ENCODE measurements around the gene DSCAM.

Gene DSCAM

GRCh38 chr21:40839521-40839920 is 7.4 kb downstream of the DSCAM start:
- no peak for DNase-seq

- no peak for DNase-seq
Measured at GRCh38 chr21:40837456-40837855, 9.5 kb downstream of the DSCAM start.

DNA sequence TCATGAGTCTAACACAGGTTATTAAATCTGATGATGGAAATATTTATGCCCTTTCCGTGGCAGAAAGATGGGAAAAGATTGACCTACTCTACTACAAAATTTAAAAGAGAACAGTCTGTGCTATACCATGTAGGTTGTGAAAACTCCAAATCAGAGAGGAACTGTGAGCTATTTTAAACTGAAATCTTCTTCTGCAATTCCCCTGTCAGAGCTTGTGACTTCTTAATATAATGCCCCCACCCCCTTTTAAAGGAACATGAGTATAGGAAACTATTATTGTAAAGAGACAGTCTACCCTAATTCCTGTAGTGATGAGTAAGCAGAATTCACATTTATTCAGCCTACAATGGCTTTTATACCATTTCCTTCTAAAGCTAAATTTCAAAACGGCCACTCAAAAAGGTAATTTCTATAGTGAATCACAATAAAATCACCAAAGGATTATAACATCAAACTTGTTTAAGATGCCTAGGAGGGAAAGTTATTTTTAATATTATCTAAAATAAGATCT is 11.7 kb downstream of the DSCAM start:
- DNase-seq: no peak

GRCh38 chr21:40833184-40833583 is 13.8 kb downstream of the DSCAM start:
- DNase-seq: no peak

DNA sequence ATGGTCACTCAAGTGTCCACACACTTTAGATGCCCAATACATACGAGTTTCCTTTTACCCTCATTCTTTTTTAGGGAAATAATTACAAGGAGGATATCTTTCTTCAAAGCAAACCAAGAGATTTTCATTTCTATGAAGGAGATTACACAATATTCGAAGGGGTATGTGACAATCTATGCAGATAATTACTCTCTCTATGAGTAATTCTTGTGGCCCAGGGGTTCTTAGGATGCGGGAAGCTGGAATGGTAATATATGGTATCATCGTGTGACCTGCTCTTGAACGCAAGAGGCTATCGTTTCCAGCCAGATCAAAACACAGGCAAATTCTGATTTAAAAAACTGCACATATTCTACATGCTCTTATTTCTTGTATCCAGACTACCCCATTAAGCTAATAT is 14.6 kb downstream of the DSCAM start:
- DNase-seq: no peak

DNA sequence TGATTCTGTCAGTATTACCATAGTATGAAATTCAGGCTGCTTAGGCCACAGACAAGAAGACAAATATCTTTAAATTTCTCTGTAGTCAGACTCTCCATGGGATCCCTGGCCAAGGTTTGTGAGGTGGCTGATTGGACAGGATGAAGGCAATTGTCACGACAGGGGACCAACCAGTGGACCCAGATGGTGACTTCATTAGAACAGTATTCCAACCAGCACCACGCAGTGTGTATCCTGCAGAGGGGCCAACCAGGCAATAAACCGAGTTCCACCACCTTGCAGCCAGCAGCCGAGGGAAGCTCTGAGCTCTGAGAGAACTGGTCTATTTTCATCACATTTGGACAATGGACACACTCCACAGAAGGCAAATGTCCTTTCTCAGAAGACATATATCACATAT is 16.1 kb downstream of the DSCAM start:
- DNase-seq: no peak

- DNase-seq: no peak
Measured at GRCh38 chr21:40829791-40830190, 17.2 kb downstream of the DSCAM start.

- DNase-seq: no peak
Measured at GRCh38 chr21:40829308-40829707, 17.6 kb downstream of the DSCAM start.

DNA sequence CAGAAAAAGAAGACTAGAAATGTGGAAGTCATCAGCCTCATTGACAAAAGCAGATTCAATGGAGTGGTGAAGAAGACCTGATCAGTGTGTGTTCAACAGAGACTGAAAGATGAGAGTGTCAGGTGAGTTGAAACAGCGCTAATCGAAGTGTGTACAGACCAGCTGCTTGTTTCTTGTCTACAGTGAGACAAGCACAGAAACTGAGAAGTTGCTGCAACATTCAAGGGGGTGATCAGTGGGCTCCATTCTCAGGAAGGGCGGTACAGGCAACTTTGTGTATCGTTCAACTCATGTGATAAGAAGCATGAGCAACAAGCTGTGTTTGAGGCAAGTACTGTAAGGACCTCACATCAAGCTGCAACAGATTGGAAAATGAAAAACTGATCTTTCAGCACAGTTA is 19.4 kb downstream of the DSCAM start:
- no peak for DNase-seq

DNA sequence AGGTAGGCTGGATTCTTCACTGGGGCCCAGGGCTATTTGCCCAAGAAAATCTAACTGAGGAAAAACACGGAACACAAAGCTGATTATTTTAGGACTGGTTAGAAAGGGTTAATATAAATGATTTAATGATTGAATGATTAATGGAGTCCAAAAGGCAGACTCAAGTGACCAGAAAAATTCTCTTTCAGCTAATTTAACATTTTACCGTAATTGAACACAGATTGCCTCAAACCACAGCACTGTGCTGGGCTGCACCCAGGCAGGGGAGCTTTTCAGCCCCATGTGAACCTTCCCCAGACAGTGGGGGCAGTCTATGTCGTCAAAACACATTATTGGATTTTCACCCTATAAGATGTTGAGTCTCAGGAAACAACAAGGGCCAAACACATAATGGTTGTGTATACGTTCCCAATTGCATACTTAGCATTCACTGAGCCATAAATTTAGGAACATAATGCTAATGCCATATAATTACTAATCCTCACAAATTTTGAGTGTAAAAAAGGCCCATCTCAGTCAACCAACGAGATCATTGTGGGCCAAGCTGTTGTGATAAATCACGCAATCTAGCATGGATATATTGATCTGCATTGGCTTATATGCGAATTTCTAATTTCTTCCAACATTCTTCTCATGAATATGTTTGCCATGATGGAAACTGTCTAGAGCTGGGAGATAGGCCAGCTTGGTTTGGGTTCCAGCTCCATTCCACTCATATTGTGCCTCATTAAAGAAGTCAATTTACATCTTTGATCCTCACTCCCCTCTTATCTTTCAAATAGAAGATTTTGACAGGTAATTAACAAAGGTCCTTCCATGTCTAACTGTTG is 27.7 kb downstream of the DSCAM start:
- DNase-seq: no peak

- no peak for DNase-seq
Measured at GRCh38 chr21:40813918-40814317, 33.0 kb downstream of the DSCAM start.

DNA sequence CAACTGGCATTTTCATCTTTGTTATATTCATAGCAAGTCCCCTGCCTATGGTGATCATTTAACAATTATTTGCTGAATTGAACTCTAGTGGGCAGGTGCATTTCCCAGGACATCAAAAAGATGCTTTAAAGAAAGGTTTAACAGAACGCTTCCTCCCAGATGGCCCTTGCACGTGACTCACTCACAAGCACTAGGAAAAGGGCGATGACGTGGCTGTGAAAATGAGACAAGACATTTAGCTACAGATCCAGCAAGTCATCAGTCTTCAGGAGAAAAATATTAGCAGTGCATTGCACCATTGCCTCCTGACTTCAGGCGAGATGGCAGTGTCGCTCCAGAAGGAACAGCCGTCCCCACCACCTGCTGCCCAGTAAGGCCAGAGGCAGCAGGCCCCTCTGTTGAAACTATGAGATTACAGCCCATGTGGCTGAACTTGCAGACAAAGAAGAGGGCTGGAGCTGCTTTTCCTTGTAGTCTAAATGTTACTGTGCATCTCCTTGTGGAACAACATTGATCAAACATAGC is 37.2 kb downstream of the DSCAM start:
- no peak for DNase-seq

- no peak for DNase-seq
Measured at GRCh38 chr21:40803101-40803500, 43.9 kb downstream of the DSCAM start.

- DNase-seq: no peak
Measured at GRCh38 chr21:40800126-40800525, 46.8 kb downstream of the DSCAM start.

- DNase-seq: peak; percentile 46
Measured at GRCh38 chr21:40797891-40798290, 49.1 kb downstream of the DSCAM start.

GRCh38 chr21:40797410-40797809 is 49.5 kb downstream of the DSCAM start:
- DNase-seq: no peak

DNA sequence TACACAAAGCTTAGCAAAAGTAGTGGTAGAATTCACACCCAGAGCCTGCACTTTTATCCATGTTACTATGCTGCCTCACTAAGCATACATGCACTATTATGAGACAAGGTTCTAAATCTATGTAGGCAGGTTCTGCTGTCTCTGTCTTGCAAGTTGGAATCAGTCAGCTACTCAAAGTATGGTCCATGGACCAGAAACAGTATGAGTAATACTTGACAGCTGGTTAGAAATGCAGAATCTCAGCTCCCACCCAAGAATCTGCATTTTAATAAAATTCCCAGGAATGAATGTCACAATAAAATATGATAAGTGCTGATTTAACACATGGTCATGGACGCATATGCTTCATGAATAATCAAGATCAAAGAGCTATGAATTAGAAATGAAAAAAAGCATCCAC is 50.5 kb downstream of the DSCAM start:
- DNase-seq: no peak

DNA sequence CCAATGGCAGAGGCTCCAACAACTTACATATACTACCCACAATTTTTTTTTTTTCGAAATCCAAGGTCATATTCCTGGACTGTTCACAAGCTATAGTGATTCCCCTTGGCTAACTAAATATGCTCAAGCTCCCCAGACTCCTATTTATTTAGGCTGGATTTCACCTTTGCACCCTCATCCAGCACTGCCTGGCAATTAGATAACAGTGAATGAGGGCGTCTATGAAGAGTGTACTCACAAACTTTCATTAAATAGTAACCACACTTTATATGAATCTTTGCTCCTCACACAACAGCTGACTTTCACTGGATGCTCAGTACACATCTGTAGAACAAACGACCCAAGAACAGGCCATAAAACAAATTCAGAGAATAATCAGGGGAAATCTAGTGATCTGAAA is 51.6 kb downstream of the DSCAM start:
- DNase-seq: no peak

GRCh38 chr21:40792691-40793456 is 54.1 kb downstream of the DSCAM start:
- DNase-seq: no peak

DNA sequence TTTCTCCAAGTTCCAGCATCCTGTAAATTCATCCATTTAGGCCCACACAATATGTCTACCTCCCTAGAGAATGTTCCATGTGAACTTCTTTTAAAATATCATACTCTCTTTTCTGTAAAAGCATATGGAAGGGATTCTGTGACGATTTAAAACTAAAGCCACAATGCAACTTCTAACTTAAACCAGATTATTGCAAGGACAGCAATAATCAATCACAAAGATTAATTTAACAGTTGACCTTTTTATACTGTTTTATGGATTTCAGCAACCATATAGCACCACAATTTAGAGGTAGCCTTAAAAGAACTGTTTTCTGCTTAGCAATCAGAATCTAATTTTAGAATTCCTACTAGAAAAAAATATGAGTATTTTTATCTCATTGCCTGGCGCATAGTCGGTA is 58.3 kb downstream of the DSCAM start:
- DNase-seq: no peak

GRCh38 chr21:40783404-40783803 is 63.6 kb downstream of the DSCAM start:
- DNase-seq: no peak

DNA sequence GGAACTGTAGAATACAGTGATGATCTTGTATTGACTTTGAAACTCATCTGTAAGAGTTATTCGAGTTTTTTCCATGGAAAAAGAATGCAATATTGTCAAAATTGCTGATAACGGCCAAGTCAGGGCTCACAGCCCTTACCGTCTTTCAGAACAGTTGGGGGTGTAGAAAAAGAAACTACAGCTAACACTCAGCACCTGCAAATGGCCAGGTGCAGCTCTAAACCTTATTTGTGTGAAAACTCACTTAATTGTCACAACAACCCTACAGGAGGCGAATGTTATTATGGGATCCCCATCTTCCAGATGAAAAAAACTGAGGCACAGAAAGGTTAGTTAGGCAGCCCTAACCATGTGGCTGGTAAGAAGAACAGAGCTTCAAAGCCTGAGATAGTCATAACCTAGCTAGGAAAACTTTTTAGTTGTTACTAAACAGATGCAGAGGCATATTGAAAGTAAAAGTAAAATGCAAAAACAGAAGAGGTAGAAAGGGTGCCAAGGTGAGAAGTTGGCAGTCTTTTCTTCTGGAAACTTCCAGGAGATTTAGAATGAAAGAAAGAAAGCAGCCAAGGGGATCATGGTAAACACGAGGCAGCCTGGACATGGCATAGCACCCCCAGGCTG is 76.4 kb downstream of the DSCAM start:
- no peak for DNase-seq

DNA sequence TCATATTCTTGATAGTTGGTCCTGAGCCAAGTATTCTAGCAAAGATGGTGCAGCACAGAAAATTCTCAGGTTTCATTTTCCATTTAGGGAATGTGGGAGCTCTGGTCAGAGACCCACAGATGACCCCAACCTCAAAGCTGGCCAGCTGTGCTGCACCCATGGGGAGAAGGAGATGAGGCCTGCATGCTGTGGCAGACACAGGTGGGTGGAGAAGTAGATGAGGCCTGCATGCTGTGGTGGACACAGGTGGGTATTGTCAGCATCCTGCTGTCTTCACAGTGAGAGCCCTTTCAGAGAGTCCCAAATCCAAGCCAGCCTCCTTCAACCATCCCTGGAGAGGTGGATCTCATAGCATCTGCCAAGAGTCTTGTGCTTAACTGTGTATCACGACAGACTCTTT is 77.7 kb downstream of the DSCAM start:
- no peak for DNase-seq

GRCh38 chr21:40768056-40768455 is 78.9 kb downstream of the DSCAM start:
- no peak for DNase-seq
